HCT116 (cell line): ENCODE measurements around the gene ANKRD13D. TPM values are rescaled to one million over a fixed set of nuclear protein-coding genes. Genes with fewer than 3 reads are reported as not detected.

Source experiments
- ATAC-seq: fragments of 200-7000 bp; cut with Tn5 transposase; 2 replicates; pipeline ENCODE4 v1.9.1; 2020; ENCODE audit warnings: mild to moderate bottlenecking, moderate library complexity
- BruUV-seq: library from RNA; stranded (reverse); fragments of 400-500 nt; replicated peaks from 2 replicates; lab custom pipeline; 2021; lab: Mats Ljungman, UMichigan
- CTCF ChIA-PET: fragments of 300-600 bp; sonication (Branson Sonifier 250); formaldehyde crosslinking; loops from one replicate; lab custom pipeline; 2021; ENCODE audit warnings: antibody characterized with exemption; lab: Charles Lee
- POLR2A ChIA-PET: fragments of 300-600, 350-600 bp; sonication (Branson Sonifier 250); formaldehyde crosslinking; loops from one replicate; lab custom pipeline; 2021; ENCODE audit warnings: antibody characterized with exemption; lab: Charles Lee
- RAD21 ChIA-PET, 2 experiments: fragments of 300-600 bp; sonication (Branson Sonifier 250); formaldehyde crosslinking; loops; one replicate each; lab custom pipeline; 2023; ENCODE audit warnings: low total read pairs in 2 of 2; ENCODE audit not compliant: uncharacterized antibody in 2 of 2, unreplicated experiment in 2 of 2, low non-redundant PET in 1 of 2; lab: Charles Lee
- DNase-seq: peaks from one replicate; pipeline ENCODE4 v3.0.0-alpha.2; 2010; ENCODE audit warnings: low read depth, low spot score
- H2AFZ ChIP-seq: fragments of 200-600 bp; shearing (Covaris generic), sonication (generic); 2 replicates; pipeline ENCODE4 v1.6.1; 2017; ENCODE audit warnings: low read depth, mixed run types, mixed read lengths, antibody characterized with exemption, low read length; ENCODE audit not compliant: poor library complexity, severe bottlenecking
- H3K27ac ChIP-seq: 2 replicates; pipeline ENCODE4 v1.5.1; 2012; ENCODE audit warnings: low read depth, low read length
- H3K27me3 ChIP-seq: fragments of 200-600 bp; sonication (generic); 2 replicates; pipeline ENCODE4 v1.6.1; 2016; ENCODE audit warnings: mixed run types, low read length, mixed read lengths; ENCODE audit not compliant: insufficient read depth
- H3K36me3 ChIP-seq, 2 experiments: fragments of 200-500 bp in 1 of 2; fragments of 200-600 bp in 1 of 2; sonication (Bioruptor generic) in 1 of 2; sonication (generic) in 1 of 2; 2 replicates each; pipeline versions ENCODE4 v1.5.1 to v1.6.1; 2014 to 2016; ENCODE audit warnings: low read length in 2 of 2, inconsistent platforms in 1 of 2, mixed read lengths in 1 of 2, mixed run types in 1 of 2; ENCODE audit not compliant: insufficient read depth in 2 of 2, control insufficient read depth in 1 of 2
- H3K4me1 ChIP-seq, 2 experiments: fragments of 200-600 bp in 1 of 2; sonication (generic) in 1 of 2; 2 replicates each; pipeline versions ENCODE4 v1.5.1 to v1.6.1; 2012 to 2017; ENCODE audit warnings: low read length in 2 of 2, inconsistent platforms in 1 of 2, mild to moderate bottlenecking in 1 of 2, mixed read lengths in 1 of 2, mixed run types in 1 of 2, moderate library complexity in 1 of 2; ENCODE audit not compliant: insufficient read depth in 2 of 2, control insufficient read depth in 1 of 2
- H3K4me2 ChIP-seq: fragments of 200-600 bp; sonication (generic); 2 replicates; pipeline ENCODE4 v1.6.1; 2017; ENCODE audit warnings: mixed run types, low read length, mixed read lengths
- H3K4me3 ChIP-seq, 2 experiments: fragments of 200-600 bp in 1 of 2; sonication (generic) in 1 of 2; replicated peaks in 1 of 2; 2 replicates each; pipeline ENCODE4 v1.5.1; 2011 to 2016; ENCODE audit warnings: low read length in 2 of 2, control low read depth in 1 of 2, low read depth in 1 of 2, mild to moderate bottlenecking in 1 of 2, mixed read lengths in 1 of 2, mixed run types in 1 of 2
- H3K79me2 ChIP-seq: fragments of 200-600 bp; sonication (generic); 2 replicates; pipeline ENCODE4 v1.6.1; 2017; ENCODE audit warnings: mild to moderate bottlenecking, mixed run types, low read length, moderate library complexity, mixed read lengths; ENCODE audit not compliant: insufficient read depth
- H3K9ac ChIP-seq: fragments of 200-600 bp; sonication (generic); 2 replicates; pipeline ENCODE4 v1.6.1; 2016; ENCODE audit warnings: low read length, mixed read lengths
- H3K9me2 ChIP-seq: fragments of 200-600 bp; sonication (generic), shearing (Covaris generic); 2 replicates; pipeline ENCODE4 v1.6.1; 2017; ENCODE audit warnings: mixed run types, mild to moderate bottlenecking, moderate library complexity; ENCODE audit not compliant: insufficient read depth
- H3K9me3 ChIP-seq, 2 experiments: fragments of 200-500 bp in 1 of 2; fragments of 200-600 bp in 1 of 2; sonication (Bioruptor generic) in 1 of 2; sonication (generic) in 1 of 2; 2 replicates each; pipeline ENCODE4 v1.6.1; 2014 to 2017; ENCODE audit warnings: low read length in 2 of 2, mixed read lengths in 2 of 2, inconsistent platforms in 1 of 2, low read depth in 1 of 2, mild to moderate bottlenecking in 1 of 2, mixed run types in 1 of 2, moderate library complexity in 1 of 2; ENCODE audit not compliant: control insufficient read depth in 1 of 2, insufficient read depth in 1 of 2
- H4K20me1 ChIP-seq: fragments of 200-600 bp; sonication (generic), shearing (Covaris generic); 2 replicates; pipeline ENCODE4 v1.6.1; 2017; ENCODE audit warnings: mixed run types, mild to moderate bottlenecking, moderate library complexity; ENCODE audit not compliant: insufficient read depth
- CBX3 ChIP-seq: IDR thresholded peaks from 2 replicates; pipeline ENCODE4 v1.6.1; 2012; ENCODE audit warnings: low read depth
- EGR1 ChIP-seq: IDR thresholded peaks from 2 replicates; pipeline ENCODE4 v1.6.1; 2012; ENCODE audit warnings: low read depth
- ELF1 ChIP-seq: IDR thresholded peaks from 2 replicates; pipeline ENCODE4 v1.6.1; 2012; ENCODE audit warnings: low read depth, borderline replicate concordance
- EZH2 ChIP-seq: fragments of 200-600 bp; sonication (generic); IDR thresholded peaks from 2 replicates; pipeline ENCODE4 v1.6.1; 2017; ENCODE audit warnings: antibody characterized with exemption, mixed run types
- JUND ChIP-seq: IDR thresholded peaks from 2 replicates; pipeline ENCODE4 v1.6.1; 2012
- POLR2A ChIP-seq: IDR thresholded peaks from 2 replicates; pipeline ENCODE4 v1.7.0; 2011; ENCODE audit warnings: borderline replicate concordance; ENCODE audit not compliant: insufficient read depth, insufficient read length; ENCODE audit errors: extremely low read depth
- POLR2AphosphoS5 ChIP-seq: IDR thresholded peaks from 2 replicates; pipeline ENCODE4 v1.6.1; 2011; ENCODE audit warnings: mild to moderate bottlenecking, low read depth, low read length, moderate library complexity
- TCF7L2 ChIP-seq: IDR thresholded peaks from 2 replicates; pipeline ENCODE4 v1.7.0; 2011; ENCODE audit warnings: borderline replicate concordance, inconsistent platforms; ENCODE audit not compliant: insufficient read depth, insufficient read length; ENCODE audit errors: extremely low read depth
- YY1 ChIP-seq: IDR thresholded peaks from 2 replicates; pipeline ENCODE4 v1.6.1; 2011; ENCODE audit warnings: low read length, low read depth, moderate library complexity, mild to moderate bottlenecking; ENCODE audit not compliant: insufficient replicate concordance; ENCODE audit errors: extremely low read depth
- ZFX ChIP-seq: fragments of 450-650 bp; IDR thresholded peaks from 2 replicates; pipeline ENCODE4 v1.6.1; 2017
- intact Hi-C: fragments of 100-400 bp; cut with micrococcal nuclease; formaldehyde crosslinking; loops from 2 replicates; pipeline ENCODE4 v1.10.0; 2022
- total RNA-seq: library from RNA; stranded (reverse); gene quantifications from one replicate; pipeline ENCODE4 v1.2.1, GENCODE V29; 2021; ENCODE audit not compliant: unreplicated experiment
- TF ChIP-seq, protein P1 (sequence below): IDR thresholded peaks from 2 replicates; pipeline ENCODE4 v1.6.1; 2012
- TF ChIP-seq, protein P2 (sequence below): IDR thresholded peaks from 2 replicates; pipeline ENCODE4 v1.6.1; 2011; ENCODE audit warnings: mild to moderate bottlenecking, low read length, moderate library complexity; ENCODE audit not compliant: insufficient replicate concordance; ENCODE audit errors: extremely low read depth

The ANKRD13D gene
- total RNA-seq, 1 experiment from 2014 or later, result 61.1 TPM

GRCh38 chr11:67266449-67267187 is 22.5 kb upstream of the ANKRD13D start, which contains the start of gene GRK2:
Gene GRK2, plus strand, starts transcription at chr11:67266473. Its CDS starts 227 bp downstream, at chr11:67266700.
- Histone ChIP-seq H3K4me2 (peak within 1 kb of the TSS; percentile 96), H2AFZ (no peak within 1 kb of the TSS), H3K4me1 (peaks cover 12 to 36% of the 10 kb centered on the region in 2 experiments; a peak in 3 of 4 replicates), H3K79me2 (peaks cover 51% of the 10 kb centered on the region), H3K36me3 (peaks cover 2 to 15% of the 10 kb centered on the region in 2 experiments; a peak in 1 of 4 replicates), H4K20me1 (no peaks in the 10 kb centered on the region), H3K27ac (peak within 1 kb of the TSS; percentile 84), H3K9me2 (no peaks in the 10 kb centered on the region), H3K9ac (peak within 1 kb of the TSS; percentile 84), H3K4me3 (peak within 1 kb of the TSS; percentile 71 to 98), H3K27me3 (no peaks in the 10 kb centered on the region), H3K9me3 (no peaks in the 10 kb centered on the region)
- POLR2A ChIA-PET, result no interaction called here
- BruUV-seq, result no TSS peak
- CTCF ChIA-PET, result interaction anchor here (0.6 to 1.3 kb wide), 3 partner anchors 11 to 115 kb away, joined by 4 to 10 read pairs (median 5); no protein-coding TSS in a partner anchor
- no peak for DNase-seq
- peak; percentile 56 for ATAC-seq
- intact Hi-C loops, result loop anchor here (1.0 kb wide), 1 partner anchor 51 kb away; no protein-coding TSS in a partner anchor
- TF ChIP-seq ZFX (peak; percentile 46; the same call in 1 of the 2 replicates), YY1 (peak; percentile 63), JUND (no peak)
- TF ChIP-seq, protein P1, sequence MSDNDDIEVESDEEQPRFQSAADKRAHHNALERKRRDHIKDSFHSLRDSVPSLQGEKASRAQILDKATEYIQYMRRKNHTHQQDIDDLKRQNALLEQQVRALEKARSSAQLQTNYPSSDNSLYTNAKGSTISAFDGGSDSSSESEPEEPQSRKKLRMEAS, result no peak
- RAD21 ChIA-PET, result no interaction called here

- H4K20me1 ChIP-seq, result no peaks in the 10 kb centered on the region
- no peak overlapping the region for H2AFZ ChIP-seq
- CTCF ChIA-PET, result interaction anchor here (1.0 to 1.3 kb wide), 4 partner anchors 10 to 122 kb away, joined by 3 to 10 read pairs (median 6); no protein-coding TSS in a partner anchor
Observed at GRCh38 chr11:67267188-67268080, 21.7 kb upstream of the ANKRD13D start.

More at GRCh38 chr11:67267188-67268080, 21.7 kb upstream of the ANKRD13D start:
- H3K9ac ChIP-seq, result peak overlapping the region; percentile 84
- peak overlapping the region; percentile 96 for H3K4me2 ChIP-seq
- peak overlapping the region; percentile 71 to 98 for H3K4me3 ChIP-seq
- peaks cover 59% of the 10 kb centered on the region for H3K79me2 ChIP-seq
- BruUV-seq, result no TSS peak
- TF ChIP-seq EZH2 (no peak), POLR2A (no peak), ELF1 (no peak), EGR1 (no peak), ZFX (no peak), CBX3 (no peak), TCF7L2 (no peak), POLR2AphosphoS5 (no peak)
- TF ChIP-seq, protein P2, sequence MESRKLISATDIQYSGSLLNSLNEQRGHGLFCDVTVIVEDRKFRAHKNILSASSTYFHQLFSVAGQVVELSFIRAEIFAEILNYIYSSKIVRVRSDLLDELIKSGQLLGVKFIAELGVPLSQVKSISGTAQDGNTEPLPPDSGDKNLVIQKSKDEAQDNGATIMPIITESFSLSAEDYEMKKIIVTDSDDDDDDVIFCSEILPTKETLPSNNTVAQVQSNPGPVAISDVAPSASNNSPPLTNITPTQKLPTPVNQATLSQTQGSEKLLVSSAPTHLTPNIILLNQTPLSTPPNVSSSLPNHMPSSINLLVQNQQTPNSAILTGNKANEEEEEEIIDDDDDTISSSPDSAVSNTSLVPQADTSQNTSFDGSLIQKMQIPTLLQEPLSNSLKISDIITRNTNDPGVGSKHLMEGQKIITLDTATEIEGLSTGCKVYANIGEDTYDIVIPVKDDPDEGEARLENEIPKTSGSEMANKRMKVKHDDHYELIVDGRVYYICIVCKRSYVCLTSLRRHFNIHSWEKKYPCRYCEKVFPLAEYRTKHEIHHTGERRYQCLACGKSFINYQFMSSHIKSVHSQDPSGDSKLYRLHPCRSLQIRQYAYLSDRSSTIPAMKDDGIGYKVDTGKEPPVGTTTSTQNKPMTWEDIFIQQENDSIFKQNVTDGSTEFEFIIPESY, result no peak
- H3K9me2 ChIP-seq, result no peaks in the 10 kb centered on the region
- peaks cover 2 to 15% of the 10 kb centered on the region in 2 experiments; a peak in 1 of 4 replicates for H3K36me3 ChIP-seq
- intact Hi-C loops, result no loop called here
- ATAC-seq (no peak), DNase-seq (no peak)
- peaks cover 12 to 28% of the 10 kb centered on the region in 2 experiments; a peak in 3 of 4 replicates for H3K4me1 ChIP-seq
- RAD21 ChIA-PET, result no interaction called here
- POLR2A ChIA-PET, result no interaction called here
- H3K27me3 ChIP-seq, result no peaks in the 10 kb centered on the region
- H3K9me3 ChIP-seq, result no peaks in the 10 kb centered on the region
- H3K27ac ChIP-seq, result peak overlapping the region; percentile 84
